HG02759 (cell line): ENCODE data around the gene STK35.
"Not testable (repeated sequence)": the region's sequence is repeated elsewhere in the genome, so short reads cannot be mapped to it uniquely, and the experiment has no call there.

Experiments
- ATAC-seq: cut with Tn5 transposase; IDR thresholded peaks from one replicate; pipeline ENCODE4 v1.9.1; 2021; ENCODE audit warnings: mild to moderate bottlenecking, moderate library complexity; ENCODE audit not compliant: unreplicated experiment

STK35 gene

GRCh38 chr20:2179233-2179580, 77.6 kb downstream of the STK35 start:
- ATAC-seq, result no peak

- ATAC-seq, result no peak
Measured at GRCh38 chr20:2179949-2180348, 78.3 kb downstream of the STK35 start.

- ATAC-seq, result no peak
Measured at GRCh38 chr20:2183381-2183780, 81.8 kb downstream of the STK35 start.

DNA sequence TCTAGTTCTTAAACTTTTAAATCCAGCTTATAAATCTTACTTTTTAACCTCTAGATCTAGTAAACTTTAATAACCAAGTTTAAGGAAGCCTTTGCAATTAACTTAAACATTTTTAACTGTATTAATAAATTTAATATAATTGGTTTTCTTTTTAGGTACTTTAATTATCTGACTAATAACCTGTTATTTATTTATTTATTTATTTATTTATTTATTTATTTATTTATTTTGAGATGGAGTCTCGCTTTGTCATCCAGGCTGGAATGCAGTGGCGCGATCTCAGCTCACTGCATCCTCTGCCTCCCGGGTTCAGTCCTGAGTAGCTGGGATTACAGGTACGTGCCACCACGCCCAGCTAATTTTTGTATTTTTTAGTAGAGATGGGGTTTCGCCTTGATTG, 83.3 kb downstream of the STK35 start:
- not testable (repeated sequence) for ATAC-seq

DNA sequence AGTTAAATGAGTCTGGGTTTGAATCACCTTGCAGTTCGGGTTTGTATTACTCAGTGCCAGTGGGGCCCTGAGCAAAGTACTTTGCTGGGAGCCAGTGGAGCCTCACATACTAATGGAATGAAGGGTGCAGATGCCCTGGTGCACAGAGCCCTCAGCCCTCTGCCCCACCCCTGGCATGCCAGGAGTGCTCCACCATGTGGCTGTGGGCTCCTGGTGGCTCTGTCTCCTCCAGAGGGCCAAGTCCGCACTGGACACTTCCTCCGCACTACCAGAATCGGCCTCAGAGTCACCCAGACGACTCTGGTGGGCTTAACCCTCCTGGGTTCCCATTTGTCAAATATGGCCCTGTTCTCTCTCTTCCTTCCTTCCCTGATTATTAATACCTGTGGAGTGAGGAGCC, 94.0 kb downstream of the STK35 start:
- no peak for ATAC-seq

DNA sequence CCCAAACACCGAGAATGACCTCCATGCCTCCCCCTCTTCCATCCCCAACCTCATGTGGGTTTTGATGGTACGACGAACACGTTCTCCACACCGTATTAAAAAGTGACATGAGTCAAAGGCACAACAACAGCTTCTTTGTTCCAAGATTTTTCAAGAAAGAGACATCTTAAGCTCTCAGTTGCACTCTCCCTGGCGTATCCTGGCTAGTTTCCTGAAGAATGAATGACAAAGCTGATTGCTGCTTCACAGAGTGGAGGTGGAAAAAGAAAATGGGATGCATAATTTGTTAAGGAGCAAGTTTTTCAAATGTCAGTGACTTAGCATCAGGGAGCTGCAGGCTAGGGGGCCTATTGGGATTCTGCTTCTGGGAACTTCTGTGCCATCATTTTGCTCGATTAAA, 95.5 kb downstream of the STK35 start:
- no peak for ATAC-seq
